ENCODE measurements around the gene PLD1.
"Not testable (repeated sequence)": the region's sequence is repeated elsewhere in the genome, so short reads cannot be mapped to it uniquely, and the experiment has no call there.

PLD1 gene, protein sequence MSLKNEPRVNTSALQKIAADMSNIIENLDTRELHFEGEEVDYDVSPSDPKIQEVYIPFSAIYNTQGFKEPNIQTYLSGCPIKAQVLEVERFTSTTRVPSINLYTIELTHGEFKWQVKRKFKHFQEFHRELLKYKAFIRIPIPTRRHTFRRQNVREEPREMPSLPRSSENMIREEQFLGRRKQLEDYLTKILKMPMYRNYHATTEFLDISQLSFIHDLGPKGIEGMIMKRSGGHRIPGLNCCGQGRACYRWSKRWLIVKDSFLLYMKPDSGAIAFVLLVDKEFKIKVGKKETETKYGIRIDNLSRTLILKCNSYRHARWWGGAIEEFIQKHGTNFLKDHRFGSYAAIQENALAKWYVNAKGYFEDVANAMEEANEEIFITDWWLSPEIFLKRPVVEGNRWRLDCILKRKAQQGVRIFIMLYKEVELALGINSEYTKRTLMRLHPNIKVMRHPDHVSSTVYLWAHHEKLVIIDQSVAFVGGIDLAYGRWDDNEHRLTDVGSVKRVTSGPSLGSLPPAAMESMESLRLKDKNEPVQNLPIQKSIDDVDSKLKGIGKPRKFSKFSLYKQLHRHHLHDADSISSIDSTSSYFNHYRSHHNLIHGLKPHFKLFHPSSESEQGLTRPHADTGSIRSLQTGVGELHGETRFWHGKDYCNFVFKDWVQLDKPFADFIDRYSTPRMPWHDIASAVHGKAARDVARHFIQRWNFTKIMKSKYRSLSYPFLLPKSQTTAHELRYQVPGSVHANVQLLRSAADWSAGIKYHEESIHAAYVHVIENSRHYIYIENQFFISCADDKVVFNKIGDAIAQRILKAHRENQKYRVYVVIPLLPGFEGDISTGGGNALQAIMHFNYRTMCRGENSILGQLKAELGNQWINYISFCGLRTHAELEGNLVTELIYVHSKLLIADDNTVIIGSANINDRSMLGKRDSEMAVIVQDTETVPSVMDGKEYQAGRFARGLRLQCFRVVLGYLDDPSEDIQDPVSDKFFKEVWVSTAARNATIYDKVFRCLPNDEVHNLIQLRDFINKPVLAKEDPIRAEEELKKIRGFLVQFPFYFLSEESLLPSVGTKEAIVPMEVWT

DNA sequence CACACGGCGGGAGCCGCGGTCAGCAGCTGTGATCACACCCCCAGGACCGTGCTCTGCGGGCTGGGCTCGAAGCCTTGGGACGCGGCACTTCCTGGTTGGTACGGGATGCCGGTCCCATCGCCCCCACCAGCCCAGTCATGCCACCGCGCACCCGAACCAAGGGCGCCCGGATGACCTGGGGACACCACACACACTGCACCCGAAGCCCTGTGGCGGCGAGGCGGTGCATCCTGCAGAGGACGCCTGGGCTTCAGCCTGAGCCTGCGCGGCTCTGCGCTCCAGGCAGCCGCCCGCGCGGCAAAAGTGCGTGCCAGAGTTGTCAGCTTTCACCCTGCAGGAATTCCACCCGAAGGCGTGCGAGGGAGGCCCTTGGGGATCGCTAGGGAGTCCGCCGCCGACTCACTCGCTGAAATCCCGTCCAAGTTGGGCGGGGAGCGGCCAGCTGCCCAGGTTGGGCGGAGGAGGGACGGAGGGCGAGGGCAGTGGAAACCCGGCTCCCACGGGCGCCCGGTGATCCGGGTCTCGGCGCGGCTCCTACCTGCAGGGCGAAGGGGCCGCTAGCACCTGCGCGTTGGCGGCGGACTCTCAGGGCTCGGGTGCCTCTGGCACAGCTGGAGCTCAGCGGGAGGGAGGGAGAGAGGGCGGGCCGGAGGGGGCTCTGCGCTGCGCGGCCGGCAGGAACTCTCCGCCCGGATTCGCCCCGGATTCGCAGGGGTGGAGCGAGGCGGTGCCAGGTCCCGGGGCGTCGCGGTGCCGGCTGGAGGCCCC, at the start of gene PLD1:
Gene PLD1 (minus strand): TSS at position 623 of the 768 bp plus-strand sequence. CDS start 72,432 bp downstream, outside the sequence.
- DNase-seq: peak; percentile 32

DNA sequence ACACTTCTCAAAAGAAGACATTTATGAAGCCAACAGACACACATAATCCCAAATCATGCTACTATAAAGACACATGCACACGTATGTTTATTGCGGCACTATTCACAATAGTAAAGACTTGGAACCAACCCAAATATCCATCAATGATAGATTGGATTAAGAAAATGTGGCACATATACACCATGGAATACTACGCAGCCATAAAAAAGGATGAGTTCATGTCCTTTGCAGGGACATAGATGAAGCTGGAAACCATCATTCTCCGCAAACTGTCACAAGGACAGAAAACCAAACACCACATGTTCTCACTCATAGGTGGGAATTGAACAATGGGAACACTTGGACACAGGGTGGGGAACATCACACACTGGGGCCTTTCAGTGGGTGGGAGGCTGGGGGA, 48.5 kb upstream of the PLD1 start:
- not testable (repeated sequence) for DNase-seq

DNA sequence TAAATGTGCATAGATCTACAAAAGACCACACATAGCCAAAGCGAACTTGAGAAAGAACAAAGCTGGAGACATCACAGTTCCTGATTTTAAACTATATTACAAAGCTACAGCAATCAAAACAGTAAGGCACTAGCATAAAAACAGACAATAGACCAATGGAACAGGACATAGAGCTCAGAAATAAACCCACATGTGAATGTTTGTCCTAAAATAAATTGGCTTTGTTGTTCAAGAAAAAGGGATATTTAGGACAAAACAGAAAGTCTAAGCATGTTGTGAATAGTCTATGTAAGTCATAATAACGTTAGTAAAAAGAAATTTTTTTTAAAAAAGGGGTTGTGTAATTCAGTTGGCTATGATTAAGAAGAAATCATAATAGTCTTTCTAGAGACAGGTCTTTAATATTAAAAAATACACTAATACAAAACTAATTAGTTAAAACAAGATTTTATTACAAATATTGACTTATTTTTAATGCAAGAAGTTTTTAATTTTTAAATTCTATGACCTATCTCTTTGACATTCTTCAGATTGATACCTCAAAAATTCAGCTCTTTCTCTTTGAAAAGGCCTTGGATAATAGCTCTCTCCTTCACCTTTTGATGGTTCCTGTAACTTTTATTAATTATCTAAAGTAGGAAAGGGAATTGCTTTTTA, 44.5 kb upstream of the PLD1 start:
- DNase-seq: no peak

DNA sequence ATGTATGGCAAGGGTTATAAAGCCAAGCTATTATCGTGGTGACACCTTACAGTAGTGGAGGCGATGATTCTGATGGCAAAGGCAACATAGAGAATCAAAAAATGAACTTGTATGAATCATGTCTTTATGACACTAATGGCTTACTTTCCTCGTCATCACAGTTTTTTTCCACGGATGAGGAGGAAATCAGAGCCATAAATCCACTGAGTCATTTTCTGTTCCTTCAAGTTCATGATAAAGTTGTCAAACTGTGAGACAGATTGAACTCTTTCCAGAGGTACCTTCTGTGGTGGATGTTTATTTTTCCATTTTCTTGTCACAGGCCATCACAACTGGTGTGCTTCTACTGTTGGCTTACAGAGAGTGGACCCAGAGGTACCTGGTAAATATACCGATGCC, 41.4 kb upstream of the PLD1 start:
- DNase-seq: no peak

DNA sequence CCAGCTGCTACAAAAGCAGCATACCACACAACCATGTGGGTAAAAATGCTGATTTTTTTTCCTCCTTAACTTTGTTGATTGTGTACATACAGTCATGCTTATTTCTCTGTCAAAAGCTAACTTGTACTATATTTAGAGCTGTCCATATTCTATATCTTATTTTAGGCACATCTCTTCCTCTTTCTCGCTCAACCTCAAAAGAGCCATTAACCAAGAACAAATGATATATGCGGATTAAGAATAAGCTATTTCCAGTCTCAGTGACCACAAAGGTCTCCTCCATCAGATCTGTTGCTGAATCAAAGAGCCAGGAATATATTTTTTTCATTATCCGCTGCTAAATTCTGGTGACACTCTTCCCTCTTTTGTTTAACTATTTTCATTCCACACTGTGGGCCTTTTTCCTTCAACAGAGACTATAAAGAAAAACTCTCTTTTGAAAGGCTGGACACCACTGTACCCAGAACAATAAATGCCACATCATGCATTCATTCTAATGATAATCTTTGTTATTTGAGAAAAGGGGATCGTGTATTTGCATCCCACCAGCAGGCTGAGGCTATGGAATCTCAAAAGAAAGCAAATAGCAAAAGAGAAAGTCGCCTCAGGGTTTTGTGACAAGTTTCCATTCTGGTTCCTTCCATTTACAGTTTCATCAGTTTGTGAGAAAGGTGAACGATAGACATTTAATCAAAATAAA, 40.8 kb upstream of the PLD1 start:
- no peak for DNase-seq

DNA sequence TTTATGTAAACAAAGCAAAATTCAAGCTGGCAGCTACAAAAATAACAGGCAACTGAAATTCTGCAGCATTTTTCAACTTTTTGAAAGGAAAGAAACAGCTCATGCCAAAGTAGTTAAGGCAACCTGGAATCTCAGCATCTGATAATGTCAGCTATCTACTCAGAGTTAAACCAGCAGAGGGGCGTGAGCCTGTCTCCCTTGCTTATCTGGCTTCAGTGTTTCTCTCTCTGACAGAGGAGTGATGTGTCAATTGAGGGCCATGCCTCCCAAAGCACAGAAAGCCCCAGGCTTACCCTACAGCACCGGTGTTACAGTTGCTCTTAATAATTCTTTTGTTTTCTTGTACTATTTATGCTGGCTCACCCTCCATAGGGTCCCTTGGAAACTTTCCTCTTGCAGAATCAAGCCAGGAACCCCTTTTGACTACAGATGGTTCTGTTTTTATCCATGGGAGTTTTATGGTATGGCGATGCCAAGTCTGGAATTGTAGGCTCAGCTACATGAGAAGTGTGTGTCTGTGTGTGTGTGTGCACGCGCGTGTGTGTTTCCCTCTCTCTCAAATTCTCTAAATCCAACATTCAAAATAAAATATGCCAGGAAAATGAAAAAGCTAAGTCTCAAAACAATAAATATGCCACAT, 40.2 kb upstream of the PLD1 start:
- no peak for DNase-seq

DNA sequence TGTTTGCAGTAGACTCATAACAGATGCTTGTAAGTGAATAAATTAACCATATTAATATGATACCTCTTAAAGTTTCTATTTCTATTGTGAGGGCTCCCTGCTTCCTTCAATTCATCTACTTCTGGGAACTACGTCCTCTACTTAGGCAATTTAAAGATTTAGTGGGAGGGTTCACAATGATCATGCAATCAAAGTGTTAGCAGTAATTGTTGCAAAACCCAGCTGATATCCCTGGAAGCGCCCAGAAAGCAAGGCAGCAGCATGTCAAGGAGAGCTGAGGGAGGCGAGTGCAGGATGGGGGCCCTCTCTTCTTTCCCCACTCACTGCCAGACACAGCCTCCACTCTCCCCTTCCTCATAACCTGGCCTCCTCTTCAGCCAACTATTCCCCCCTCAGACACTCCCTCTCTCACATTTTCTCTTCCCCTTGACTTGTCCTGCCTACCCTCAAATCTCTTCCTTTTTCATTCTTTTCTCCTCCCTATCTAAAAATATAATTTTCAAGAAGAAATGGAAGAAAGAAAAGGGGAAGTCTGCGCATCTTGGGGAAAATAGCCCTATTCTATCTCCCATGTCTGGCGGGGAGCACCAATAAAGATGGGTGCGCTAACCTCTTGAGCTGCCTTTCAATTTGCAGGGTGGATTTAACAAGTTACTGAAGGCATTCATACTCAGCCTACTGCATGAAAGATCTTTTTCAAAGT, 39.5 kb upstream of the PLD1 start:
- DNase-seq: no peak

DNA sequence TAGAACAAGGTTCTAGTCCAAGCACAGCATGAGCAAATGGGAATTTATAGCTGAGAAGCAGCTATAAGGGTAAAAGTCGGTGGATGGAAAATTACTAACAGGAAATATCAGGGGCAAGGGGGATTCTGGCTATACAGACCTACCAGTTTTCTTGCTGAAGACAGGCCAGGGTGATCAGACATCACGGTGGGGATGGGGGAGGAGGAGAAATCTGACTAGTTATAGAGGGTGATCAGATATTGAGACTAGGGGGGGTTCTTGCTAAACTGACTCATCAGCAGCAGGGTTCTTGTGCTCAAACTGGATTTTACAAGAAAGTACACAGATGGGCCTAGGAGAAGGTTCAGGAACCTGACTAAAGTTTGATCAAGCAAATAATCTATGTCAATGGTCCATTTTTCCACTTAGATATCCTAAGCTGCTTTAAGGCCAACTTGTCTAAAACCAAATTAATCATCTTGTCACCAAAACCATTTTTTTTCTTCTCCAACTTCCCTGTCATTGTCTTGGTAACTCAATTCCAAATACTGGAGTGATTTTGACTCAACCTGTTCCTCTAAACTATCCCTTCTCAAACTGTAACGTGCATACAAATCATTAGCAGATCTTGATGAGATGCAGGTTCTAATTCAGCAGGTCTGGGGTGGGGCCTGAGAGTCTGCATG, 37.4 kb upstream of the PLD1 start:
- no peak for DNase-seq

DNA sequence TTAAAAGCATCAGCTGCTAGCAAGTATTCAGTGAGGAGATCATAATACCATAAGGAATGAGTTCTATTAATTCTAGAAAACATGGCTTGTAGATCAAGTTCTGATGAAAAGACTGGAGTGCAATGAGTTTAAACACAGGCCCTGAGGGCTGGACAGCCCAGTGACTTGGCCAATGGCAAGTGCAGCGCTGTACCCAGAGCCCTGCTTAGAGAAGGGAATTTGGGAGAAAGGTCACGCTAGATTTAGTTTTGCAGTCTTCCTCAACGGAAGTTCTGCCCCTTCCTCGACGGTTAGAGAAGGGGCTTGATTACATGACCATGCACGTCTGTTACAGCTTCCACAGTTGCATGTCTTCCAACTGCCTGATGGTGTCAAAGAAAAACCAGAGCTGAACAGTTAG, 36.9 kb upstream of the PLD1 start:
- no peak for DNase-seq

DNA sequence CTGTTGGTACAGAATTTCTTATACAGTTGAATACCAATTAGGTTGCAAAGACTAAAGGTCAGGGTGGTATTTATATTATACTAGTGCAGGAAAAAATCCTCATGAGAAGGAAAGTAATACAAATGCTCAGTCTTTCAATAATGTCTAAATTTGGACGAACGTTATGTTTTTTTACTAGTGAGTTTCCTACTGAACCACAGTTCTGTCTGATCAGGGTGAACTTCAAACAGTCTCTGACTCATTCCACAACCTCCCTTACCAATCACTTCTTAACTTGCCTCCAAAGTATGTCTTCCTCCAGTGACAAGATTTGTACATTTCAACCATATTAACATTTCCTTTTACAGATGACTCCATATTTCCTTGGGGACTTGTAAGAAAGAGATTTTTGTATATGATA, 36.3 kb upstream of the PLD1 start:
- DNase-seq: no peak

DNA sequence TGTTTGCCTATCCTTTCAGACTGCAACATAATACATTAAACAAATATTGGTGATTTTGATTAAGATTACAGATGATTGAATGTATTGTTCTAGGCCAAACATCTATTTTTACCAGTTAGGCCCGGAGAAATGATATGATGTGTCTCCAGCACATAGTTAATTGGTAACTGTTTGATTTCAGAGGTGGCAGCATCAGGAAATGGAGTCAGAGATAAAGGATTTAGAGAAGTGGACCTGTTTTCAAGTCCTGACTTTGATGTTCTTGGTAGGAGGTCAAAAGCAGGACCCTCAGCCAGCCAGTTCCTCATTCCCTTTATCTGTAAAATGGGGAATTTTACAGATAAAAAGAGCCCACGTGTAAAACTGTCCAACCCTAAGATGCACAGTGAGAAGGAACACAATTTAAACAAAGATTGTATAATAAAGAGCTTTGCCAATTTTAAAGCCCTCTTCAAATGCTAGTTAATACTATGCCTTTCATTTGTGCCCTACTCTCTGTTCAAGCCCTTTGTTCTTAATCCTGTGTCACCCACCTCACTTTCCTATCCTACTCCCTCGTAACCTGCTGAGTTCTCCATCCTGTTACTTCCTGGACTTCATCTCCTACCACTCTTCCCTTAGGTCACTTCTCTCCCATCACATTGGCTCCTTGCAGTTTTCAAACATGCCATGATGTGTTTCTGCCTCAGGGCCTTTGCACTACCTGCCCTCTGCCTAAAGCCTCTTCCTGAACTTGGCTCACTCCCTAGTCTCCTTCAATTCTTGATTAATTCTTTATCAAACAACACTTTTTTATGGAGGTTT, 35.4 kb upstream of the PLD1 start:
- no peak for DNase-seq

DNA sequence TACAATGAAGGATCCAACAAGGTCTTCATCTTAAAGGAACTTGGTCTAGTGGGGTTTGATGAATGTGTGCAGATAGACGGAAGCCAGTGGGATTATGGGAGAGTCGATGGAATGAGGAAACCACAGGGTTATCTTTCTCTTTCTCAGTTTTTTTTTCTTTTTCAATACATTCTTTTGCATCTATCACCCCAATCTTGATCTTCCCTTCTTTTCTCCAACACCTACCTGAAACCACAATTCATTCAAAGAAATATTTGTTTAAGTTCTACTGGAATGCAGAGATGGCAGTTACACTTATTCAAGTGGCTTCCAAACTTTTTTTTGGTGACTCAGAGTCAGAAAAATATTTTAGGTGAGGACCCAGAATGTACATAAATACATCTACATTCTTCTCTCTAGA, 34.6 kb upstream of the PLD1 start:
- no peak for DNase-seq

DNA sequence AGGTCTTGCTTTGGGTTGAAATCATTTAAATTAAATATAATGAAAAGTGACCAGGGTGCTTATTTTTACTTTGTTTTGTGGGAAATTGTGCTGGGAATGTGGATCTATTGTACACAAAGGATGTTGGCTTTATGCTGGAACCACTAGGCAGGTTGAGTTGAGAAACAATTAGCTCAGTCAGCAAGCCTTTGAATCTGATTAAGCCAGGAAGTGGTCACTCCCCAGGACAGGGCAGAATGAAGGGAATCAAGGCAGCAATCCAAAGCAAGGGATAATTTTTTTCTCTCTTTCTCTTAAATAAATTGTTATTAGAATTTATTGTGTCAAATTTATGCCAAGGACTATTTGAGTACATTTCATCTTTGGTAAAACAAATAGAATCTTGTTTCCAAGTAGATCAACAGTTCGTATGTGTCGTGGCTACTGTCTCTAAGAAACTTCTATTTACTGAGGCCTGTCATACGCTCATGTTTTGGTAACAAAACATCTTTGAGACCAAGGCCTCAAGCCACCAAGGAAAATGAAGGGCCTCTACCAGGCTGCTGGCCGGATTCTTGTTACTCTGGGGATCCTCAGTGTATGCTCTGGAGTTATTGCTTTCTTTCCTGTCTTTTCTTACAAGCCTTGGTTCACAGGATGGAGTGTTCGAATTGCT, 32.7 kb upstream of the PLD1 start, which contains the start of gene TMEM212:
Gene TMEM212 (plus strand): TSS at position 486 of the 655 bp plus-strand sequence. CDS start 35 bp downstream, at position 521.
- no peak for DNase-seq

DNA sequence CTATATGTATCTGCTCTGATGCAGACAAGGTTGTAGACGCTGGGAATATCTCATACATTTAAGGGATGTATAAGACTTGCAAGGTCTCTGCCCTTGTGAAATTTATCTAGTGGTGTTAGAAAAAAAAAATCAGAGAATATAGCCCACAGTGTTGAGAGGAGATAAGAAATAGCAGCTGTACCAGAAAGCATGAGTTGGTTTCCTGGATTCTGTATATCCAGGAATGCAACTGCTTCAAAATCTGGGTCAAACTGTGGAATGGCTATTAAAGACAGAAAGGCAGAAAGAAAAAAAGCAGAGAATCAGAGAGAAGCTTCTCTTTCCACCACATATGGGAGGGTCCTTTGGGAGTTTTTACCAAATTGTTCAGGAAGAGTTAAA, 31.3 kb upstream of the PLD1 start:
- no peak for DNase-seq

DNA sequence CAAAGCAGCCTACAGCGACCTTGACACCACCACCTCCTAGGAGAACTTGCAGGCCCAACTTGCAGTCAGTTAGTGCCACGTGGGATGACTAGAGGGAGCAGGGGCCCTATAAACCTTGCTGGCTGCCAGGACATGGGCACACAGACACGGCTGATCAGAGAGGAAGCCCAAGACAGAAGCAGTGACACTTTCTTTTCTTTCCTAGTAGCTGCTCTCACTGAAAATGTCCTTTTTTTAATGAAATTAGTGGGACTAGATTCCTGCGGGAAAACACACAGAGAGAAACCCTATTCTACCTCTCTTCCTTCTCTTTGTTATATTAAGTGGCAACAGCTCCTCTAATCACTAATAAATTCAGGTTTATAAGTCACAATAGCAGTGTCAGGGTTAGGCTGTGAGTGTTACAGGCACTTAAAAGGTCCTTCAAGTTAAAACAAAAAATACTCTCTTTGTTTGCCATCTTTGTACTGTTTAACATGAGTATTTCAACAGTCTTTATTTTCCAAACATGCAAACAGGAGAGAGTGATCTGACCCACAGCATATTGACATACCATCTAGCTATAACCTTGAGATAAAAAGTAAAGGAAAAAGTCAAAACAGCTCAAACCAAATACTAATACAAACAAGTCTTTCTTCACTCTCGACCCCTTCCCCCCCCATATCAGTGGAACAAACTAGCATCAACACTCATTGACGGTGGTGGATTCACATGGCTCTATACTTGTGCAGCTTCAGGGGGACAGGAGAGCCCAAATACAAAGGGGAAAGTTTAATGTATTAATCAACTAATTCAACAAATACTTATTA, 30.7 kb upstream of the PLD1 start:
- DNase-seq: no peak

DNA sequence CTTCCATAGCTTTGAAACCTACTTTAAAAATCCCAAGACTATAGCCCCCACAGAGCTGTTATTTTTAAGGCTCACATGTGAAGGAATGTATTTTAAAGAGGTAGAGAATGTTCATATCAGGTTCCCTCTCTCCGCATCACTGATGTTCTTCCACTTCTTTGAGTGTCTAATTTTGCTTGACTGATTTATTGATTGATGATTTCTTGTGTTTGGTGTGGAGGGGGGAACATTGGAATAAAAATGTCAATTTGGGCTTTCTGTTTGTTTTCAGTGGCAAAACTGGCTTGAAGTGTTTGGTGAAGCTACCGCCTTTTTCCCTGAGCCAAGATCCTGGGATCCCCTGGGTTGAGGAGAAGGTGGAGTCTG, 30.1 kb upstream of the PLD1 start:
- no peak for DNase-seq

DNA sequence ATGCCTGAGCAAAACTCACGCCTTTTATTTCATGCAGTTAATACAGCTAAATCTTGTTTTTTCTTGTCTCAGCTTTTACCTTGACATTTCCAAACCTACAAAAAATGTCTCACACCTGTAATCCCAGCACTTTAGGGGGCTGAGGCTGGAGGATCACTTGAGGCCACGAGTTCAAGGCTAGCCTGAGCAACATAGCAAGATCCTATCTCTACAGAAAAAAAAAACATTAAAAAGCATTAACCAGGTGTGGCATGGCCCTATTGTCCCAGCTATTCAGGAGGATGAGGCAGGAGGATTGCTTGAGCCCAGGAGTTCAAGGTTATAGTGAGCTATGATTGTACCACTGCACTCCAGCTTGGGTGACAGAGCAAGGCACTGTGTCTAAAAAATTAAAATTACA, 29.0 kb upstream of the PLD1 start:
- no peak for DNase-seq

Data from activated CD4-positive, alpha-beta T cell treated with anti-CD3 and anti-CD28 coated beads, Interleukin-2, amount 50 U/mL, for 1 hour (primary cell).